Liver (tissue), 9 donors: ENCODE data around the gene SH3PXD2A. TPM values are rescaled to one million over a fixed set of nuclear protein-coding genes. Genes with fewer than 3 reads are reported as not detected.

ENCODE experiments used
- DNase-seq: peaks from one replicate; pipeline ENCODE4 v3.0.0-alpha.2; 2017; ENCODE audit warnings: low spot score
- H3K27ac ChIP-seq, 2 donors: one replicate each; pipeline ENCODE4 v1.7.0; 2013; ENCODE audit warnings: inconsistent platforms in 2 of 2, low read length in 2 of 2, control low read depth in 1 of 2, low read depth in 1 of 2, mild to moderate bottlenecking in 1 of 2
- H3K27me3 ChIP-seq, 4 donors: one replicate each; pipeline versions ENCODE4 v1.6.1 to v1.7.0; 2013; ENCODE audit warnings: low read length in 3 of 4, inconsistent platforms in 1 of 4, mild to moderate bottlenecking in 1 of 4, moderate library complexity in 1 of 4; ENCODE audit not compliant: control insufficient read depth in 4 of 4, insufficient read depth in 4 of 4
- H3K36me3 ChIP-seq, 4 donors: one replicate each; pipeline versions ENCODE4 v1.6.1 to v1.7.0; 2013; ENCODE audit warnings: low read length in 3 of 4, mild to moderate bottlenecking in 3 of 4, low read depth in 1 of 4, moderate library complexity in 1 of 4; ENCODE audit not compliant: control insufficient read depth in 4 of 4, insufficient read depth in 3 of 4
- H3K4me1 ChIP-seq, 4 donors: one replicate each; pipeline versions ENCODE4 v1.6.1 to v1.7.0; 2013; ENCODE audit warnings: low read length in 3 of 4, mild to moderate bottlenecking in 3 of 4, moderate library complexity in 1 of 4; ENCODE audit not compliant: control insufficient read depth in 4 of 4, insufficient read depth in 4 of 4
- H3K4me3 ChIP-seq, 3 donors: one replicate each; pipeline versions ENCODE4 v1.6.1 to v1.7.0; 2013; ENCODE audit warnings: low read length in 3 of 3, control low read depth in 1 of 3, low read depth in 1 of 3, mild to moderate bottlenecking in 1 of 3
- H3K9ac ChIP-seq, 2 donors: one replicate each; pipeline ENCODE4 v1.7.0; 2013; ENCODE audit warnings: low read length in 2 of 2, mild to moderate bottlenecking in 2 of 2, moderate library complexity in 2 of 2, control low read depth in 1 of 2, low read depth in 1 of 2
- H3K9me3 ChIP-seq, 4 donors: one replicate each; pipeline versions ENCODE4 v1.6.1 to v1.7.0; 2013; ENCODE audit warnings: low read length in 3 of 4; ENCODE audit not compliant: control insufficient read depth in 4 of 4
- EGR1 ChIP-seq, 2 donors: IDR thresholded peaks; 2 replicates each; pipeline ENCODE4 v1.6.1; 2016 to 2018; ENCODE audit warnings: antibody characterized with exemption in 2 of 2, low read depth in 2 of 2
- FOXA1 ChIP-seq: IDR thresholded peaks from 2 replicates; pipeline ENCODE4 v1.6.1; 2016; ENCODE audit warnings: antibody characterized with exemption
- GABPA ChIP-seq, 2 donors: IDR thresholded peaks in 1 of 2; conservative IDR thresholded peaks in 1 of 2; 2 replicates each; pipeline ENCODE4 v1.6.1; 2016; ENCODE audit warnings: antibody characterized with exemption in 2 of 2, mild to moderate bottlenecking in 1 of 2, moderate library complexity in 1 of 2
- HNF4A ChIP-seq, 2 donors: conservative IDR thresholded peaks; 2 replicates each; pipeline ENCODE4 v1.6.1; 2016; ENCODE audit warnings: antibody characterized with exemption in 2 of 2, mild to moderate bottlenecking in 2 of 2
- HNF4G ChIP-seq: IDR thresholded peaks from 2 replicates; pipeline ENCODE4 v1.6.1; 2016; ENCODE audit warnings: antibody characterized with exemption
- JUND ChIP-seq, 2 donors: IDR thresholded peaks; 2 replicates each; pipeline ENCODE4 v1.6.1; 2016; ENCODE audit warnings: antibody characterized with exemption in 2 of 2
- NR2F2 ChIP-seq: IDR thresholded peaks from 2 replicates; pipeline ENCODE4 v1.6.1; 2016; ENCODE audit warnings: antibody characterized with exemption
- RAD21 ChIP-seq, 2 donors: IDR thresholded peaks; 2 replicates each; pipeline ENCODE4 v1.6.1; 2016; ENCODE audit warnings: antibody characterized with exemption in 2 of 2, mild to moderate bottlenecking in 2 of 2
- RXRA ChIP-seq, 2 donors: IDR thresholded peaks; 2 replicates each; pipeline ENCODE4 v1.6.1; 2017 to 2018; ENCODE audit warnings: antibody characterized with exemption in 2 of 2, mild to moderate bottlenecking in 1 of 2
- SP1 ChIP-seq: IDR thresholded peaks from 2 replicates; pipeline ENCODE4 v1.6.1; 2018; ENCODE audit warnings: antibody characterized with exemption, mild to moderate bottlenecking
- TAF1 ChIP-seq: conservative IDR thresholded peaks from 2 replicates; pipeline ENCODE4 v1.6.1; 2016; ENCODE audit warnings: antibody characterized with exemption, mild to moderate bottlenecking
- WGBS: extraction: QIAGEN DNeasy Blood & Tissue Kit; methylation state at CpG from one replicate; pipeline ENCODE4 v1.1.7; 2013; 5-methylcytosine and 5-hydroxymethylcytosine counted together
- polyA plus RNA-seq, 2 donors: library from polyadenylated mRNA; stranded (reverse) in 1 of 2; unstranded in 1 of 2; fragments of 200-250 nt in 1 of 2; fragments of >200 nt in 1 of 2; fragmentation: Nextera tagmentation in 1 of 2; extraction: Ambion mirVana in 1 of 2; gene quantifications; one replicate each; pipeline versions ENCODE4 v1.2.1 to v1.2.3, GENCODE V29; 2013 to 2015
- total RNA-seq, 2 donors: library from RNA; depleted of rRNA; stranded (reverse); fragments of >200 nt; gene quantifications; one replicate each; pipeline ENCODE4 v1.2.3, GENCODE V29; 2014
- TF ChIP-seq, protein P1 (sequence below): IDR thresholded peaks from 2 replicates; pipeline ENCODE4 v1.6.1; 2016; ENCODE audit warnings: antibody characterized with exemption
- TF ChIP-seq, protein P2 (sequence below): IDR thresholded peaks from 2 replicates; pipeline ENCODE4 v1.6.1; 2016; ENCODE audit warnings: antibody characterized with exemption, mild to moderate bottlenecking
- TF ChIP-seq, protein P3 (sequence below): fragments of 150-350 bp; IDR thresholded peaks from 2 replicates; pipeline ENCODE4 v1.5.1; 2017; ENCODE audit warnings: improper control_type of control experiment, low read depth, low read length; ENCODE audit not compliant: missing input control
- TF ChIP-seq, protein P4 (sequence below): IDR thresholded peaks from 2 replicates; pipeline ENCODE4 v1.6.1; 2016; ENCODE audit warnings: antibody characterized with exemption
- donor health status: healthy.
- donor health status: healthy.
- donor health status: healthy.
- donor health status: healthy.
- donor health status: healthy.

The SH3PXD2A gene
- total and polyA plus RNA-seq, 4 donors: 0.82 to 5.5 (median 3.9) TPM

DNA sequence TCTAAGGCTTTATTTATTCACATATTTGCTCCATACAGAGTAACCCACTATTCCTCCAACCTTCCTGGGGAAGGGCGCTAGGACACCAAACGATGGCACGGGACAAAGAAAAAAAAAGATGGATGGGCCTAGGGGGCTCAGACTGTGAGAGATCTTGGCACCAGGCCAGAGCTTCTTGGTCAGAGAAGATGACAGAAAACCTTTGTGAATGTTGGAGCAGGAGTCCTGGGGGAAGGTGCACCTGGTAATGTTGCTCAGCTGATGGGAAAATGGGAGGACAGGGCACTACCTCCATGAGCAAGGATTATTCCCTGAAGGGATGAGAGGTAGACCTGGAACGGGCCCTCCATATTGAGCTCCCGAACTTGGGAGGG is 1.4 kb upstream of the SH3PXD2A start:
- WGBS: 85% methylated on average over 5 of the region's 5 CpGs
- Histone ChIP-seq H3K9ac (no peak overlapping the region), H3K4me3 (no peak overlapping the region), H3K27me3 (no peaks in the 10 kb centered on the region), H3K27ac (peak overlapping the region; percentile 51 to 57), H3K9me3 (no peaks in the 10 kb centered on the region), H3K36me3 (no peaks in the 10 kb centered on the region), H3K4me1 (peaks cover 2 to 29% (median 27%) of the 10 kb centered on the region in 4 donors)
- TF ChIP-seq HNF4A (conservative IDR thresholded peaks at IDR 0.05) (no peak), SP1 (no peak), GABPA (IDR thresholded peaks at IDR 0.05 in 1 of 2, conservative IDR thresholded peaks at IDR 0.05 in 1 of 2) (no peak), RAD21 (IDR thresholded peaks at IDR 0.05) (no peak), RXRA (IDR thresholded peaks at IDR 0.05) (no peak), NR2F2 (no peak), FOXA1 (no peak), JUND (IDR thresholded peaks at IDR 0.05) (no peak), HNF4G (no peak), EGR1 (IDR thresholded peaks at IDR 0.05; ENCODE audit: low read depth in 2 of 2) (no peak), TAF1 (no peak)
- TF ChIP-seq, protein P1, sequence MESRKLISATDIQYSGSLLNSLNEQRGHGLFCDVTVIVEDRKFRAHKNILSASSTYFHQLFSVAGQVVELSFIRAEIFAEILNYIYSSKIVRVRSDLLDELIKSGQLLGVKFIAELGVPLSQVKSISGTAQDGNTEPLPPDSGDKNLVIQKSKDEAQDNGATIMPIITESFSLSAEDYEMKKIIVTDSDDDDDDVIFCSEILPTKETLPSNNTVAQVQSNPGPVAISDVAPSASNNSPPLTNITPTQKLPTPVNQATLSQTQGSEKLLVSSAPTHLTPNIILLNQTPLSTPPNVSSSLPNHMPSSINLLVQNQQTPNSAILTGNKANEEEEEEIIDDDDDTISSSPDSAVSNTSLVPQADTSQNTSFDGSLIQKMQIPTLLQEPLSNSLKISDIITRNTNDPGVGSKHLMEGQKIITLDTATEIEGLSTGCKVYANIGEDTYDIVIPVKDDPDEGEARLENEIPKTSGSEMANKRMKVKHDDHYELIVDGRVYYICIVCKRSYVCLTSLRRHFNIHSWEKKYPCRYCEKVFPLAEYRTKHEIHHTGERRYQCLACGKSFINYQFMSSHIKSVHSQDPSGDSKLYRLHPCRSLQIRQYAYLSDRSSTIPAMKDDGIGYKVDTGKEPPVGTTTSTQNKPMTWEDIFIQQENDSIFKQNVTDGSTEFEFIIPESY: no peak
- TF ChIP-seq, protein P2, sequence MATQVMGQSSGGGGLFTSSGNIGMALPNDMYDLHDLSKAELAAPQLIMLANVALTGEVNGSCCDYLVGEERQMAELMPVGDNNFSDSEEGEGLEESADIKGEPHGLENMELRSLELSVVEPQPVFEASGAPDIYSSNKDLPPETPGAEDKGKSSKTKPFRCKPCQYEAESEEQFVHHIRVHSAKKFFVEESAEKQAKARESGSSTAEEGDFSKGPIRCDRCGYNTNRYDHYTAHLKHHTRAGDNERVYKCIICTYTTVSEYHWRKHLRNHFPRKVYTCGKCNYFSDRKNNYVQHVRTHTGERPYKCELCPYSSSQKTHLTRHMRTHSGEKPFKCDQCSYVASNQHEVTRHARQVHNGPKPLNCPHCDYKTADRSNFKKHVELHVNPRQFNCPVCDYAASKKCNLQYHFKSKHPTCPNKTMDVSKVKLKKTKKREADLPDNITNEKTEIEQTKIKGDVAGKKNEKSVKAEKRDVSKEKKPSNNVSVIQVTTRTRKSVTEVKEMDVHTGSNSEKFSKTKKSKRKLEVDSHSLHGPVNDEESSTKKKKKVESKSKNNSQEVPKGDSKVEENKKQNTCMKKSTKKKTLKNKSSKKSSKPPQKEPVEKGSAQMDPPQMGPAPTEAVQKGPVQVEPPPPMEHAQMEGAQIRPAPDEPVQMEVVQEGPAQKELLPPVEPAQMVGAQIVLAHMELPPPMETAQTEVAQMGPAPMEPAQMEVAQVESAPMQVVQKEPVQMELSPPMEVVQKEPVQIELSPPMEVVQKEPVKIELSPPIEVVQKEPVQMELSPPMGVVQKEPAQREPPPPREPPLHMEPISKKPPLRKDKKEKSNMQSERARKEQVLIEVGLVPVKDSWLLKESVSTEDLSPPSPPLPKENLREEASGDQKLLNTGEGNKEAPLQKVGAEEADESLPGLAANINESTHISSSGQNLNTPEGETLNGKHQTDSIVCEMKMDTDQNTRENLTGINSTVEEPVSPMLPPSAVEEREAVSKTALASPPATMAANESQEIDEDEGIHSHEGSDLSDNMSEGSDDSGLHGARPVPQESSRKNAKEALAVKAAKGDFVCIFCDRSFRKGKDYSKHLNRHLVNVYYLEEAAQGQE: no peak
- TF ChIP-seq, protein P3, sequence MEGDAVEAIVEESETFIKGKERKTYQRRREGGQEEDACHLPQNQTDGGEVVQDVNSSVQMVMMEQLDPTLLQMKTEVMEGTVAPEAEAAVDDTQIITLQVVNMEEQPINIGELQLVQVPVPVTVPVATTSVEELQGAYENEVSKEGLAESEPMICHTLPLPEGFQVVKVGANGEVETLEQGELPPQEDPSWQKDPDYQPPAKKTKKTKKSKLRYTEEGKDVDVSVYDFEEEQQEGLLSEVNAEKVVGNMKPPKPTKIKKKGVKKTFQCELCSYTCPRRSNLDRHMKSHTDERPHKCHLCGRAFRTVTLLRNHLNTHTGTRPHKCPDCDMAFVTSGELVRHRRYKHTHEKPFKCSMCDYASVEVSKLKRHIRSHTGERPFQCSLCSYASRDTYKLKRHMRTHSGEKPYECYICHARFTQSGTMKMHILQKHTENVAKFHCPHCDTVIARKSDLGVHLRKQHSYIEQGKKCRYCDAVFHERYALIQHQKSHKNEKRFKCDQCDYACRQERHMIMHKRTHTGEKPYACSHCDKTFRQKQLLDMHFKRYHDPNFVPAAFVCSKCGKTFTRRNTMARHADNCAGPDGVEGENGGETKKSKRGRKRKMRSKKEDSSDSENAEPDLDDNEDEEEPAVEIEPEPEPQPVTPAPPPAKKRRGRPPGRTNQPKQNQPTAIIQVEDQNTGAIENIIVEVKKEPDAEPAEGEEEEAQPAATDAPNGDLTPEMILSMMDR: no peak
- TF ChIP-seq, protein P4, sequence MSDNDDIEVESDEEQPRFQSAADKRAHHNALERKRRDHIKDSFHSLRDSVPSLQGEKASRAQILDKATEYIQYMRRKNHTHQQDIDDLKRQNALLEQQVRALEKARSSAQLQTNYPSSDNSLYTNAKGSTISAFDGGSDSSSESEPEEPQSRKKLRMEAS: no peak
- DNase-seq: no peak
